NCI-H1092 (cell line): ENCODE data around the gene ATG14.
"Not testable (repeated sequence)": the region's sequence is repeated elsewhere in the genome, so short reads cannot be mapped to it uniquely, and the experiment has no call there.

Source experiments
- DNase-seq: peaks from one replicate; lab custom pipeline; 2025; lab: John Stamatoyannopoulos, UW

The ATG14 gene

GRCh38 chr14:55386037-55386808 lies 25.4 kb downstream of the ATG14 start:
- no peak for DNase-seq

GRCh38 chr14:55384536-55384935 lies 27.1 kb downstream of the ATG14 start:
- no peak for DNase-seq

GRCh38 chr14:55383541-55384140 lies 28.0 kb downstream of the ATG14 start:
- no peak for DNase-seq

GRCh38 chr14:55383056-55383466 lies 28.6 kb downstream of the ATG14 start:
- DNase-seq: not testable (repeated sequence)

- DNase-seq: no peak
Observed at GRCh38 chr14:55382483-55382882, 29.1 kb downstream of the ATG14 start.

GRCh38 chr14:55381561-55381960 lies 30.1 kb downstream of the ATG14 start:
- DNase-seq: no peak

GRCh38 chr14:55381040-55381439 lies 30.6 kb downstream of the ATG14 start:
- no peak for DNase-seq

GRCh38 chr14:55377236-55377635 lies 34.4 kb downstream of the ATG14 start:
- DNase-seq: no peak

GRCh38 chr14:55374771-55375170 lies 36.9 kb downstream of the ATG14 start:
- no peak for DNase-seq

- no peak for DNase-seq
Observed at GRCh38 chr14:55373784-55374705, 37.6 kb downstream of the ATG14 start.

- DNase-seq: no peak
Observed at GRCh38 chr14:55372825-55373224, 38.8 kb downstream of the ATG14 start.

- no peak for DNase-seq
Observed at GRCh38 chr14:55372423-55372822, 39.2 kb downstream of the ATG14 start.

- no peak for DNase-seq
Observed at GRCh38 chr14:55370883-55371455, 40.7 kb downstream of the ATG14 start.

GRCh38 chr14:55366271-55366670 lies 45.4 kb downstream of the ATG14 start:
- DNase-seq: no peak

- no peak for DNase-seq
Observed at GRCh38 chr14:55361190-55361589, 50.4 kb downstream of the ATG14 start.

GRCh38 chr14:55359307-55359706 lies 52.3 kb downstream of the ATG14 start:
- no peak for DNase-seq

GRCh38 chr14:55356913-55357312 lies 54.7 kb downstream of the ATG14 start:
- DNase-seq: peak; percentile 41

- DNase-seq: no peak
Observed at GRCh38 chr14:55355922-55356321, 55.7 kb downstream of the ATG14 start.

GRCh38 chr14:55354500-55354899 lies 57.1 kb downstream of the ATG14 start:
- DNase-seq: peak; percentile 45

GRCh38 chr14:55353686-55354467 lies 57.8 kb downstream of the ATG14 start:
- DNase-seq: no peak

- no peak for DNase-seq
Observed at GRCh38 chr14:55352201-55352600, 59.4 kb downstream of the ATG14 start.
